Measurements from ENCODE around the gene TAF9B. TPM values are rescaled to one million over a fixed set of nuclear protein-coding genes. Genes with fewer than 3 reads are reported as not detected.

The TAF9B gene
- polyA plus RNA-seq, 1 donor (not counting 4 experiments of a cell fraction or from before 2014, with no cell fraction given) = 20.4 TPM

- no peaks in the 10 kb centered on the region for H3K27me3 ChIP-seq (ENCODE audit: control insufficient read depth, extremely low read depth, insufficient read depth, low read length)
- FAIRE-seq (no peak), DNase-seq (ENCODE audit: low read depth, low spot score) (no peak)
- H3K9me1 ChIP-seq (ENCODE audit: control insufficient read depth, extremely low read depth, insufficient read depth, low read length) = no peaks in the 10 kb centered on the region
- no peak overlapping the region for H2AFZ ChIP-seq (ENCODE audit: control insufficient read depth, low read length)
- H3K4me1 ChIP-seq (ENCODE audit: control insufficient read depth, extremely low read depth, insufficient read depth, low read length) = no peaks in the 10 kb centered on the region
- H3K9ac ChIP-seq (ENCODE audit: control insufficient read depth, extremely low read depth, insufficient read depth, low read length) = no peak overlapping the region
- no peak for TF ChIP-seq CTCF (optimal IDR thresholded peaks at IDR 0.05 in 1 of 3, IDR thresholded peaks at IDR 0.05 in 1 of 3, conservative IDR thresholded peaks at IDR 0.05 in 1 of 3; ENCODE audit: extremely low read depth in 1 of 3, insufficient read depth in 2 of 3, low read length in 3 of 3)
- TF ChIP-seq EZH2 (IDR thresholded peaks at IDR 0.05; ENCODE audit: low read length) = no peak
- no peak overlapping the region for H3K4me2 ChIP-seq (ENCODE audit: control insufficient read depth, extremely low read depth, insufficient read depth, low read depth, low read length)
- no peaks in the 10 kb centered on the region for H3K9me3 ChIP-seq (ENCODE audit: control insufficient read depth, low read depth, low read length)
- no peaks in the 10 kb centered on the region for H3K36me3 ChIP-seq (ENCODE audit: control insufficient read depth in 2 of 2, extremely low read depth in 1 of 2, insufficient read depth in 2 of 2, low read length in 2 of 2)
- H3K27ac ChIP-seq (ENCODE audit: control insufficient read depth, insufficient read depth, low read length) = no peak overlapping the region
- H3K79me2 ChIP-seq (ENCODE audit: control insufficient read depth, insufficient read depth, low read length) = no peaks in the 10 kb centered on the region
- dilution Hi-C loops (cut with MboI; ENCODE audit: extremely low pct_ligation_motif_present, low sequenced_read_pairs) = no loop called here
- no peak overlapping the region for H3K4me3 ChIP-seq (ENCODE audit: control insufficient read depth in 2 of 3, extremely low read depth in 1 of 3, insufficient read depth in 2 of 3, low read depth in 1 of 3, low read length in 3 of 3)
- no peaks in the 10 kb centered on the region for H4K20me1 ChIP-seq (ENCODE audit: control insufficient read depth, extremely low read depth, insufficient read depth, low read length)
Measured at GRCh38 chrX:78133238-78133960, 6.1 kb downstream of the TAF9B start.

GRCh38 chrX:78131117-78131516 lies 8.3 kb downstream of the TAF9B start:
- H3K27me3 ChIP-seq (ENCODE audit: control insufficient read depth, extremely low read depth, insufficient read depth, low read length) = no peaks in the 10 kb centered on the region
- no peaks in the 10 kb centered on the region for H3K79me2 ChIP-seq (ENCODE audit: control insufficient read depth, insufficient read depth, low read length)
- H3K36me3 ChIP-seq (ENCODE audit: control insufficient read depth in 2 of 2, extremely low read depth in 1 of 2, insufficient read depth in 2 of 2, low read length in 2 of 2) = no peaks in the 10 kb centered on the region
- no peak overlapping the region for H3K4me3 ChIP-seq (ENCODE audit: control insufficient read depth in 2 of 3, extremely low read depth in 1 of 3, insufficient read depth in 2 of 3, low read depth in 1 of 3, low read length in 3 of 3)
- H3K4me1 ChIP-seq (ENCODE audit: control insufficient read depth, extremely low read depth, insufficient read depth, low read length) = no peaks in the 10 kb centered on the region
- H3K9ac ChIP-seq (ENCODE audit: control insufficient read depth, extremely low read depth, insufficient read depth, low read length) = no peak overlapping the region
- no peaks in the 10 kb centered on the region for H4K20me1 ChIP-seq (ENCODE audit: control insufficient read depth, extremely low read depth, insufficient read depth, low read length)
- no peaks in the 10 kb centered on the region for H3K9me3 ChIP-seq (ENCODE audit: control insufficient read depth, low read depth, low read length)
- DNase-seq (ENCODE audit: low read depth, low spot score) (no peak), FAIRE-seq (no peak)
- H3K9me1 ChIP-seq (ENCODE audit: control insufficient read depth, extremely low read depth, insufficient read depth, low read length) = no peaks in the 10 kb centered on the region
- TF ChIP-seq CTCF (optimal IDR thresholded peaks at IDR 0.05 in 1 of 3, IDR thresholded peaks at IDR 0.05 in 1 of 3, conservative IDR thresholded peaks at IDR 0.05 in 1 of 3; ENCODE audit: extremely low read depth in 1 of 3, insufficient read depth in 2 of 3, low read length in 3 of 3) (no peak), EZH2 (IDR thresholded peaks at IDR 0.05; ENCODE audit: low read length) (no peak)
- no peak overlapping the region for H2AFZ ChIP-seq (ENCODE audit: control insufficient read depth, low read length)
- dilution Hi-C loops (cut with MboI; ENCODE audit: extremely low pct_ligation_motif_present, low sequenced_read_pairs) = no loop called here
- H3K27ac ChIP-seq (ENCODE audit: control insufficient read depth, insufficient read depth, low read length) = no peak overlapping the region
- H3K4me2 ChIP-seq (ENCODE audit: control insufficient read depth, extremely low read depth, insufficient read depth, low read depth, low read length) = no peak overlapping the region

Measured in keratinocyte (primary cell).